Right cardiac atrium (tissue), 5 donors: Measurements from ENCODE around the gene IPO13. TPM values are rescaled to one million over a fixed set of nuclear protein-coding genes. Genes with fewer than 3 reads are reported as not detected.
A peak's percentile ranks its signal among the peaks of the same experiment; 100 is the strongest.

Experiments
- ATAC-seq, 2 donors: fragments of 200-7000 bp; cut with Tn5 transposase; one replicate each; pipeline versions ENCODE4 v1.8.0 to v1.9.1; 2020; ENCODE audit warnings: moderate library complexity in 2 of 2, mild to moderate bottlenecking in 1 of 2
- DNase-seq, 3 donors: peaks; one replicate each; pipeline ENCODE4 v3.0.0-alpha.2; 2020
- H3K27ac ChIP-seq: one replicate; pipeline ENCODE4 v1.5.1; 2013; ENCODE audit warnings: mild to moderate bottlenecking, low read length, control low read depth, moderate library complexity
- H3K27me3 ChIP-seq: one replicate; pipeline ENCODE4 v1.6.1; 2013; ENCODE audit not compliant: control insufficient read depth, insufficient read depth
- H3K4me1 ChIP-seq: one replicate; pipeline ENCODE4 v1.6.1; 2013; ENCODE audit warnings: low read length; ENCODE audit not compliant: control insufficient read depth, insufficient read depth
- H3K4me3 ChIP-seq: one replicate; pipeline ENCODE4 v1.5.1; 2013; ENCODE audit warnings: low read length, control low read depth
- H3K9me3 ChIP-seq: one replicate; pipeline ENCODE4 v1.6.1; 2013; ENCODE audit warnings: low read length; ENCODE audit not compliant: control insufficient read depth
- WGBS: extraction: QIAGEN DNeasy Blood & Tissue Kit; methylation state at CpG from one replicate; pipeline ENCODE4 v1.1.7; 2013; 5-methylcytosine and 5-hydroxymethylcytosine counted together
- intact Hi-C, 4 donors: fragments of 100-400 bp; cut with DNase I; formaldehyde crosslinking; loops; one replicate each; pipeline versions ENCODE4 v1.11.0 to v1.14.0; 2022 to 2023
- polyA plus RNA-seq: library from polyadenylated mRNA; stranded (reverse); fragments of 200-250 nt; gene quantifications from one replicate; pipeline ENCODE4 v1.2.3, GENCODE V29; 2013
- total RNA-seq, 4 donors: library from RNA; stranded (reverse); fragmentation: NEBNext Ultra II Directional; extraction: Animal tissue kit (Norgen Biotek cat#: 25700); gene quantifications; one replicate each; pipeline ENCODE4 v1.2.1, GENCODE V29; 2021
- donor health status: healthy with polysubstance abuse.
- donor health status: DM: no; HTN: yes; CAD: no.
- donor health status: DM: no; HTN: no; CAD: no.
- donor health status: DM: no; HTN: yes; CAD: no; lungs with severe emphysema.
- donor health status: DM: yes; HTN: yes; CAD: no.

Gene IPO13
- total and polyA plus RNA-seq, 5 donors = 18.6 to 31.2 (median 28.7) TPM

DNA sequence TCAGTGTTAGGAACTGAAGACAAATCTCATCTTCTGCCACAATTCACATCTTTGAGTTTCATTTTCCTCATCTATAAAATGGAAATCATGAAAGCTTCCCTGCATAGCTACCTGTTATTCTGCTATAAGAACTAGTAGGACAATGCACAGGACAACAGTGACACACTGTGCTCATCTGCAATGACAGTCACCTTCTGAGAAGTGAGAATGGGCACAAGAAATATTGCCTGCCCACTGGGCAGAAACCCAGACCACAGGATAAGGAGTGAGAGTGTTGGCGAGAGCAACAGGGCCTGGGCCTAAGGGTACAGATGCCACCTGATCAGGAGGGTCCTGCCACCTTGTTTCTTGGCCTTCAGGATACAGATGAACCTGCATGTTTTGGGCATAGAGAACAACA lies 36.4 kb upstream of the IPO13 start:
- intact Hi-C loops = no loop called here
- no peak for DNase-seq
- WGBS = 89% methylated on average over 1 of the region's 1 CpG
- no peaks in the 10 kb centered on the region for H3K27me3 ChIP-seq
- H3K9me3 ChIP-seq = no peaks in the 10 kb centered on the region
- no peaks in the 10 kb centered on the region for H3K4me1 ChIP-seq
- H3K27ac ChIP-seq = no peak overlapping the region
- ATAC-seq = no peak
- H3K4me3 ChIP-seq = no peak overlapping the region

DNA sequence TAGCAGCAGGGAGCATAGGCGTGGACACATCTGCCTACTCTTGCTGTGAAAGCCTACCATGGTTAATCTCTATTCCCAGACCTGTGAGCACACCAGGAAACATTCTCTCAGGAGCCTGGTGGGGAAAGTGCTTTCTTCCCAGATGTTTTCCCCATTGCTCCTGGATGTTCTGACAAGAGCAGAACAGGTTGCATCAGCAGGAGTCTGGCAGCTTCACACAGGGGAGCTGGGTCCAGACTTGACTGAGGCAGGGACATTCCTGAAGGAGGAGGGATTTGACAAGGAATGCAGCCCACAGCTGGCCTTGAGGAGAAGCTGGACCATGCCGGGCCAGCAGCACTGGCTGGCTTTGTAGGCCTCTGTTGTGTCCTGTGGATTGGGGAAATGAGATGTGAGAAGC lies 34.1 kb upstream of the IPO13 start:
- WGBS = 67% methylated on average over 2 of the region's 2 CpGs
- intact Hi-C loops = no loop called here
- H3K27ac ChIP-seq = no peak overlapping the region
- DNase-seq (no peak), ATAC-seq (peak in 1 of 2 donors; percentile 50)
- no peaks in the 10 kb centered on the region for H3K27me3 ChIP-seq
- no peaks in the 10 kb centered on the region for H3K4me1 ChIP-seq
- no peaks in the 10 kb centered on the region for H3K9me3 ChIP-seq
- no peak overlapping the region for H3K4me3 ChIP-seq

DNA sequence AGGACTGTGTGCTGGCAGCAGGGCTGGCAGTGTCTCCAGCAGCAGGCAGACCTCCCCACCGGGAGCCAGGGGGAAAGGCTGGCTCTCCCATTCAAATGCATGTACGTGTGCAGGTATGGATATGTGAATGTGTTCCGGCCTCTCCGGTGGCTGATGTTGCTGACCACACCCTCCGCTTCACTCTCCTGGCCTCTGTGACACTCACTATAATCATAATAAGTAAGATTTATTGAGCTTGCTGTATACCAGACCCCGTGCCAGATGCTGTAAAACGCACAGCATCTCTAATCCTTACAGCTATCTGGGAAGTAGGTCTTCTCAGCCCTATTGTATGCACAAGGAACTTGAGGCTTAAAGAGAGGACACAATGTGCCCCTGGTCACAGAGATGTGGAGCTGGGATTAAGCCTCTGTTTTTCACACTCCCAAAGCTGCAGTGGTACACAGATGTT lies 33.7 kb upstream of the IPO13 start:
- no peak for DNase-seq
- no peak overlapping the region for H3K27ac ChIP-seq
- ATAC-seq = no peak
- no peaks in the 10 kb centered on the region for H3K27me3 ChIP-seq
- no peak overlapping the region for H3K4me3 ChIP-seq
- H3K9me3 ChIP-seq = no peaks in the 10 kb centered on the region
- H3K4me1 ChIP-seq = no peaks in the 10 kb centered on the region
- intact Hi-C loops = no loop called here
- WGBS = 87% methylated on average over 7 of the region's 7 CpGs

DNA sequence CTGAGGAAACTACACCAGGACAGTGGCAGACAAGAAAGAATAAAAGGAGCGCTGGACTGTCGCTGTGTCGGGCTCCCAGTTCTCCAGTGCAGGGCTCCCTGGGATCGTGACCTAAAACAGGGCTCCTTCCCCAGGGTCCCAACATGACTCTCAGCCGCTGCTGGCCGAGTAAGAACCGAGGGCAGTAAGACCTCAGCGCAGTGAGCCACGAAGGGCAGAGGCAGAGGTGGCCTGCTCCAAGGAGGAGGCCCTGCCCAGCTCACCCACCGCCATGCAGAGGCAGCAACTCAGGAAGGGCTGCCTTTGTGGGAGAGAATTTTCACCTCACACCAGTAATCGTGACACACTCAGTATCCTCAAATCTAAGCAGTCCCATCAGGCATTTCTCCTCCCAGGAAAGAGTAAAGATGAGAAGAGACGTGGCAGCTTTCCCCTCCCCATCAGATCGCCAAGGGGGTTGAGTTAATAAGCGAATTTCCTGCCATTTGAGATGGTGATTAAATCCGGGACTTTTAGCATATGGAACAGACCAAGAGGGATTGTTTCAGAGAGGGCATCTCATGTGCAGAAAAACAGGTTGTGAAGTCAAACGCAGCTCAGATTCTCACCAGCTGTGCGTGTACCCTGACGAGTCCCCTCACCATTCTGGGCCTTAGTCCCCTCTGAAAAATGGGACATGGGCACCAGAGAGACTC lies 32.9 kb upstream of the IPO13 start:
- intact Hi-C loops = no loop called here

DNA sequence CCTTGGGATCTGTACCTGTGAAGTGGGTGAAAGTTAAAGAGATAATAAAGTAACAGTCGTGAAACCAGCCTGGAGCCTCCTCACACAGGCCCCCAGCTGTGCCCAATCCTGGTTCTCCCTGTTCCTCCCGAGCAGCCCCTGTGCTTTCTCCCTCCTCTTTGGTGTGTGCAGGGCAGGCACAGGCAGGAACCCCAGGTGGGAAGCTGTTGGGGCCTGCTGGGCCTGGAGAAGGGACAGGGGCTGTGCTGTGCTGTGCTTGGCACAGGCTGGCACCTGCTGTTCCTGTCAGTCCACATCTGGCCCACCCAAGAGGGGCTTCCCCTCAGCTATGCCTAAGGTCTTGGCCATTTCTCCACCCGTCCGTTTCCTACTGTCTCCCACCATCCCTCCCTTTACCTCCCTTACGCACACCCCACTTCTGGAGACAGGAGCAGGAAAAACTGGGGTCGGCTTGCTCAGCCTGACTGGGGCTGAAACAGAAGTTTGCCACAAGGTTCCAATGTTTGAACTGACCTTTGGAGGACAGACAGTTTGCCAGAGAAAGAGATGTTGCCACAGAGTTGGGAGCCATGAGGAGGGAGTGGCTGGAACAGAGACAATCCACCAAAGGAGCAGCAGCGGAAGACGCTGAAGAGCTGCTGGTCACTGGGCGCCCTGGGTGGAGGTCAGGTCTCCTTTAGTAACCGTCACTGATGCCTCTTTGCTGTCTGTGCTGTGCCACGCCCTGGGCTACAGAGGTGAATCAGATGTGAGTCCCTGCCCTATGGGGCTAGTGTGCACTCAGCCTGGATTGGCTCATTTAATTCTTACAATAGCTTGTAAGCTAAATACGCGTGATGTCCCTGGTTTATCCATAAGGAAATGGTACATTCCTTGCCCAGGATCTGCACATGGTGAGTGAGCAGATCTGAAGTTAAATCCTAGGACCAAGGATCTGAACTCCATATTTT lies 31.9 kb upstream of the IPO13 start:
- DNase-seq = no peak
- 93% methylated on average over 13 of the region's 13 CpGs for WGBS
- Histone ChIP-seq H3K27me3 (no peaks in the 10 kb centered on the region), H3K9me3 (no peaks in the 10 kb centered on the region), H3K4me1 (no peaks in the 10 kb centered on the region), H3K27ac (no peak overlapping the region), H3K4me3 (no peak overlapping the region)
- ATAC-seq = no peak
- intact Hi-C loops = no loop called here

More for the DNA sequence above, 32.9 kb upstream of the IPO13 start:
- Histone ChIP-seq H3K27ac (no peak overlapping the region), H3K4me3 (no peak overlapping the region), H3K4me1 (no peaks in the 10 kb centered on the region), H3K9me3 (no peaks in the 10 kb centered on the region), H3K27me3 (no peaks in the 10 kb centered on the region)
- 86% methylated on average over 18 of the region's 18 CpGs for WGBS
- ATAC-seq = no peak
- DNase-seq = no peak

DNA sequence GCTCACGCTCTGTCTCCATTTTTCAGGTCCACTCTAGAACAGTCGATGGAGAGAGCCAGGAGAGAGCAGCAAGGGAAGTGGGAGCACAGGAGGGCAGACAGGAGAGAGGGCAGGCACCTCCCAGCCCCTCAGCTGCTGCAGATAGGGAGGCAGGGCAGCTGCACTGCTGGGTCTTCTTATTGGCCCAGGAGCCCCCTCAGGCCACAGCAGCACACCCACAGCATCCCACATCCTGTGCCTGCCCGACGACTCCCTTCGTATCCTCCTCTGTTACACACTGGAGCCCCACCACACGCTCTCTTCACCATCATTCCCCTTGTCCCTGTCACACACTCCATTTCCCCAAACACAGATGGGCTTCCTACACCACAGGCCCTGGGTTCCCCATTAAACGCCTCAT lies 26.8 kb upstream of the IPO13 start:
- WGBS = 88% methylated on average over 7 of the region's 7 CpGs
- no peaks in the 10 kb centered on the region for H3K9me3 ChIP-seq
- H3K27me3 ChIP-seq = no peaks in the 10 kb centered on the region
- H3K4me1 ChIP-seq = no peaks in the 10 kb centered on the region
- DNase-seq (no peak), ATAC-seq (no peak)
- intact Hi-C loops = no loop called here
- H3K27ac ChIP-seq = no peak overlapping the region
- no peak overlapping the region for H3K4me3 ChIP-seq

DNA sequence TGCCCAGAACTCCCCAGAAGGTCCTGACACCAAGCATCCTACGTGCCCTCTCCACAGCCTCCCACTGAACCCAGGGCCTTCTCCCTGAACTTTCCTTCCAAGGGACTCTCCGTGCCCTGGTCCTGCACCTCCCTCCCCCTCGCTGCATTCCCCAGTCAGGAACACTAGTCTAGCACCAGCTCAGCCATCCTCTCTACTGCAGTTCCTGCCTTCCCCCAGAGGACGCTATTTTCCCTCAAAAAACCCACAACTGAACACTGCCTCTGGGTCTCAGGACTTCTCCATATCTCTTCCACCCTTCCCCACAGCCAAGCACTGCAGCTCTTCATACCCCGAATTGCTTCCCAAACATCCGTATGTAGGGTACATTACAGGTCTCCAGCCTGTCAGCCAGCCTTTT lies 25.7 kb upstream of the IPO13 start:
- H3K4me3 ChIP-seq = no peak overlapping the region
- no peaks in the 10 kb centered on the region for H3K9me3 ChIP-seq
- intact Hi-C loops = no loop called here
- 92% methylated on average over 6 of the region's 6 CpGs for WGBS
- H3K27ac ChIP-seq = no peak overlapping the region
- H3K27me3 ChIP-seq = no peaks in the 10 kb centered on the region
- ATAC-seq (no peak), DNase-seq (no peak)
- no peaks in the 10 kb centered on the region for H3K4me1 ChIP-seq

DNA sequence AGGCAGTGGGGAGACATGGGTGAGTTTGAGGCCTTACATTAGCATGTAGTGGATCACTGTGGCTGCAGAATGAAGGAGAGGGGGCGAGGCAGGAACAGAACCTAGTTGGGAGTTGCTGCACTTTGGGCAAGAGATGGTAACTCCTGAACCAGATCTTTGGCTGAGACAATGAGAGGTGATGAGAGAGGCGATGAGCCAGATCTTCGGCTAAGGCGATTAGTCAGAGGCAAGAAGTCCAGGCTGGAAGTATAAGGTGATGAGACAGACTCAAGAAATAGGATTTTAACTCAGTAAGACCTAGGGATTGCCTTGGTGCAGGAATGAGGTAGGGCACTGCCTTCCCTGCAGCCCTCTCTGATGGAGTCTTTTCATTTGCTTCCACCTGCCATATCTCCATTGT lies 22.2 kb upstream of the IPO13 start:
- ATAC-seq (no peak), DNase-seq (no peak)
- Histone ChIP-seq H3K4me1 (no peaks in the 10 kb centered on the region), H3K27me3 (no peaks in the 10 kb centered on the region), H3K27ac (no peak overlapping the region), H3K9me3 (no peaks in the 10 kb centered on the region), H3K4me3 (no peak overlapping the region)
- intact Hi-C loops = no loop called here
- WGBS = 86% methylated on average over 4 of the region's 4 CpGs

DNA sequence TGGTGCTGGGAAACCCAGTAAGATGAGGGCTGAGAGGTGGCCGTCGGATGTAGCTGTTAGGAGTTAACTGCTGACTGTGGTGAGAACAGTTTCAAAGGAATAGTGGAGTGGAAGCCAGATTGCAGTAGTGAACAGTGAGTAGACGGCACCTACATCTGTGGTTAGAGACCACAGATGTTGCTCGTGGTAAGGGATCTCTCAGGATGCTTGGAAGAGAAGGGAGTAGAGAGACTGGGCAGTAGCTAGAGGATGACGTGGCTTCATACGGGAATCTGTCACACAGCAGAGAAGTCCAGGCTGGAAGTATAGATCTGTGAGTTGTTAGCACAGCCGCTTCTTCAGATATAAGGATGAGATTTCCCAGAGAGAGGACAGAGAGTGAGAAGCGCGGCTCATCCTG lies 20.9 kb upstream of the IPO13 start:
- Histone ChIP-seq H3K27ac (no peak overlapping the region), H3K9me3 (no peaks in the 10 kb centered on the region), H3K27me3 (no peaks in the 10 kb centered on the region), H3K4me3 (no peak overlapping the region), H3K4me1 (no peaks in the 10 kb centered on the region)
- ATAC-seq (no peak), DNase-seq (no peak)
- intact Hi-C loops = no loop called here
- 91% methylated on average over 9 of the region's 9 CpGs for WGBS

DNA sequence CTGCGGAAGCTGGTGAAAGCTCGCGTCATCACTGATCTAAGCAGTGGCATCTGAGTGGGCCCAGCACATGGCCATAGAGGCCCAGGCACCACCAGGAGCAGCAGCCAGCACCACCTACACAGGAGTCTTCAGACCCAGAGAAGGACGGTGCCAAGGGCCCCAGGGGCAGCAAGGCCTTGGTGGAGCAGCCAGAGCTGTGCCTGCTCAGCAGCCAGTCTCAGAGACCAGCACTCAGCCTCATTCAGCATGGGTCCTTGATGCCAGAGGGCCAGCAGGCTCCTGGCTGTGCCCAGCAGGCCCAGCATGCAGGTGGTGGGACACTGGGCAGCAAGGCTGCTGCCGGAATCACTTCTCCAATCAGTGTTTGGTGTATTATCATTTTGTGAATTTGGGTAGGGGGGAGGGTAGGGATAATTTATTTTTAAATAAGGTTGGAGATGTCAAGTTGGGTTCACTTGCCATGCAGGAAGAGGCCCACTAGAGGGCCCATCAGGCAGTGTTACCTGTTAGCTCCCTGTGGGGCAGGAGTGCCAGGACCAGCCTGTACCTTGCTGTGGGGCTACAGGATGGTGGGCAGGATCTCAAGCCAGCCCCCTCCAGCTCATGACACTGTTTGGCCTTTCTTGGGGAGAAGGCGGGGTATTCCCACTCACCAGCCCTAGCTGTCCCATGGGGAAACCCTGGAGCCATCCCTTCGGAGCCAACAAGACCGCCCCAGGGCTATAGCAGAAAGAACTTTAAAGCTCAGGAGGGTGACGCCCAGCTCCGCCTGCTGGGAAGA lies 16.4 kb upstream of the IPO13 start:
- no peak for ATAC-seq
- H3K4me3 ChIP-seq = no peak overlapping the region
- no peak overlapping the region for H3K27ac ChIP-seq
- no peaks in the 10 kb centered on the region for H3K4me1 ChIP-seq
- no peak for DNase-seq
- intact Hi-C loops = loop anchor here in 1 of 4 donors (5.0 kb wide), 1 partner anchor 168 kb away; no protein-coding TSS in a partner anchor
- no peaks in the 10 kb centered on the region for H3K9me3 ChIP-seq
- no peaks in the 10 kb centered on the region for H3K27me3 ChIP-seq
- WGBS = 95% methylated on average over 10 of the region's 10 CpGs

DNA sequence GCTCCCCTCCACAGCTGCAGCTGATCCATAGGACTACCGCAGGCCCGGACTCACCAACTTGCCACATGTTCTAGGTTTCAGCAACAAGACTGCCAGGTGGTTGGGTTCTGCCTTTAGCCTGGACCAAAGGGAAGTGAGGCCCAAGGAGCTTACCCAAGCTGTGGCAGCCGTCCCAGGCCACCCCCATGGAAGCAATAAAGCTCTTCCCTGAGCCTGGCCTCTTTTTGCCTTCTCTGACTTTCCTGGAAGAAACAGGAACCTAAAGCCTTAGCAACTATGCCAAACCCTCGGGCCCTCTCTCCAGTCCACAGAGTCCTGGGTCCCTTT lies 15.8 kb upstream of the IPO13 start:
- H3K27ac ChIP-seq = no peak overlapping the region
- peaks cover 2% of the 10 kb centered on the region for H3K4me1 ChIP-seq
- H3K4me3 ChIP-seq = no peak overlapping the region
- WGBS = 86% methylated on average over 4 of the region's 4 CpGs
- ATAC-seq = no peak
- DNase-seq = no peak
- intact Hi-C loops = loop anchor here in 1 of 4 donors (5.0 kb wide), 1 partner anchor 169 kb away; no protein-coding TSS in a partner anchor
- H3K9me3 ChIP-seq = no peaks in the 10 kb centered on the region
- no peaks in the 10 kb centered on the region for H3K27me3 ChIP-seq
